NCI-H1092 treated with DMSO at 0.1 percent for 48 hours (cell line): ENCODE data around the gene CD109.
"Not testable (repeated sequence)": the region's sequence is repeated elsewhere in the genome, so short reads cannot be mapped to it uniquely, and the experiment has no call there.

Source experiments
- DNase-seq: peaks from one replicate; lab custom pipeline; 2025; lab: John Stamatoyannopoulos, UW

CD109 gene

GRCh38 chr6:73688351-73688750, 7.7 kb upstream of the CD109 start:
- DNase-seq, result no peak

- DNase-seq, result no peak
Observed at GRCh38 chr6:73690056-73690455, 5.9 kb upstream of the CD109 start.

- no peak for DNase-seq
Observed at GRCh38 chr6:73691512-73691911, 4.5 kb upstream of the CD109 start.

- DNase-seq, result no peak
Observed at GRCh38 chr6:73694711-73695411, 1.1 kb upstream of the CD109 start.

DNA sequence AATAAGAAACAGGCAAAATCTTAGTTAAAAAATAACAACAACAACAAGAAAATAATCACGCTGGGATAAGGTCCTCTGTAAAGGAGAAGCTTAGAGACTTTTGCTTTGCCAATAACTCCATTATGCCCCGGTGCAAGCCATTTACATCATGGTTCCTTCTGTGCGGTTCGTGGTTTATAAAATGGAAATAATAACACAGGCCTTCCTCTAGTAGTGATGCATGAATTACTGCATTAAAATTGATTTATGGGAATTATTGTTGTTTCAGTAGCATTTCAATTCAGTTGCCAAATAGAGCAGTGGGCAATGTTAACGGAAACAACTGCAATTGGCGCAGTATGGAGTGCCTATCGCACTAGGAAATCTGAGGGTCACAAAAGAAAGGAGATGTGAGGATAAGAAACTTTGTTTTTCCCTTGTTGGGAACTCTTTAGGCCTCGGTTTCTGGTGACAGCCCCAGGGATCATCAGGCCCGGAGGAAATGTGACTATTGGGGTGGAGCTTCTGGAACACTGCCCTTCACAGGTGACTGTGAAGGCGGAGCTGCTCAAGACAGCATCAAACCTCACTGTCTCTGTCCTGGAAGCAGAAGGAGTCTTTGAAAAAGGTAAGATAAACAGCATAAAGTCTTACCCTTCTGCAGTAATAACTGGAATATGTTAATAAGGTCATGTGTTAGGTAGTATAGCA, 1.1 kb downstream of the CD109 start:
- no peak for DNase-seq

DNA sequence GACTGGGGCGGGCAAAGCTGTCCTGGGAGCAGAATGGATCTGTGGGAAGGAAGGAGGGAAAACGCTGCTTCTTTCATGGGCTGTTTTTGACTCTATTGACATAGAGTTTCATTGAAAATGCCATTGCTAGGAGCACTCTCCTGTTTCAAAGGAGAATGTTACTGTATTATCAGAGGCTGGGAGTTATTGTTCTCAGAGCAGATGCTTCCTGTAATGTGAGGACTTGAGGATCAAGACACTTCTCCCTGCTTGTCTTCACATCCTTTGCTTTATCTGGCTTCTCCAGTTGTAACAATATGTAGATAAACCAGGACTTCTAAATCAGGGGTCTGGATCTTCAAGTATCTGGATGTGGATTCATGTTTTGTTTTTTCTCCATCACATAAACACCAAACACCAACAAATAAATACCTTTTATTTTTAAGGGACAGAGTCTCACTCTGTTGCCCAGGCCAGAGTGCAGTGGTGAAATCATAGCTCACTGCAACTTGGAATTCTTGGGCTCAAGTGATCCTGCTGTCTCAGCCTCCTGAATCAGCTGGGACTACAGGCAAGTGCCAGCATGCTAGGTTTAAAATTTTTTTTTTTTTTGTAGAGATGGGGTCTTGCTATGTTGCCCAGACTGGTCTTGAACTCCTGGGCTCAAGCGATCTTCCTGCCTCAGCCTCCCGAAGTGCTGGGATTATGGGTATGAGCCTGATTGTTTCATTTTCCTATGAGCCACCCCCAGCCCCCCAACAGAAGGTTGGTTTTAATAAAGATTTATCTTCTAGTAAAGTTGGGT, 3.9 kb downstream of the CD109 start:
- DNase-seq, result no peak

GRCh38 chr6:73702444-73702843, 6.4 kb downstream of the CD109 start:
- DNase-seq, result no peak

DNA sequence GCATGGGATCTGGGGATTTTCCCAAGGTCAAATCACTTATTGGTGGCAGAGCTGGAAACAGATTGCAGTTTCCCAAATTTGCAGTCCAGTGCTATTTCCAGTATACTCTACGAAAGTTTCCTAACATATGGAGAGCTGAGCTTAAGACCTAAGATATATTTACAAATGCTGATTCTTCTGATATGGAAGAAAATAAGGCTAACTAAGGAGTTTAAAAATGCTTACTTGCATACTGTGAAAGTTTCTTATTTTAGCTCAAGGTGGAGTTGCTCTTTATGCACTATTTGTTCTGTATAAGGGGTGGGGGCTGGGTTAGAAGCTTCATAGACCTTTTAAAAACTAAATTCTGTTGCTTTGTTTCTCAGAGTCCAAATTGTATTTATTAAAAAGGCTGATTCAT, 7.5 kb downstream of the CD109 start:
- DNase-seq, result no peak

DNA sequence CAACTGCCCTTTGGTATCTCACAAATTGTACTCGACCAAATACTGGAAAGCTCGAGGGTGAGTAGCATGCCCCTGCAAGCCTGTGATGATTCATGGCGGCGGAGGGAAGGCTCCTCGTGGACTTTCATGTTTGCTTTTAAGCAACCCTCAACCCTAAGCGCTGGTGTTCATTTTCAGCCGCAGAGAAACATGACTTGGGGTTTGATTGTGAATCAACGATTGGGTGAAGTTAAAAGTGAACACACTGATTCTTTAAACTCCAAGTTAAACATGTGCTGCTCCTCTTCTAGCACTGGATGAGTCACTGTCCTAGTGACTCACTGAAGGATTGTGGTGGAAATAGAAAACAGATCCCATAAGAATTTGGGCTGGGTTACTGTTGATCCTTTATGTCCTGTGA, 8.3 kb downstream of the CD109 start:
- no peak for DNase-seq

DNA sequence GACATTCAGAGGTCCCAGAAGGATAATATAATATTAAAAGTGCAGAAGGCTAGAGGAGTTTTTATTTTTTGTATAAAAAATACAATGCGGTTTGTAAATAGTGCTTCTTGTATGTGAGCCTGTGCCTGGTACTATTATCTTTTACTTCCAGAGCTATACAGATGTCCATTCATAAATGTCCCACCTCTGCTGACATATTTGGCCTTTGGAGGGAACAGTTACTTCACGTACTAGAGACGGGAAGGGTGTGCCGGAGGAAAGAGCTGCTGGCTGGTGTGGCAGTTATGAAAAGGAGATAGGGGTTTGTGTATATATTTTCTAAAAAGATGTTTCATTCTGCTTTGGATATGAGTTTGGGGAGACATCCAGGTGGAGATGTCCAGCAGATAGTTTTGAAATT, 8.8 kb downstream of the CD109 start:
- DNase-seq, result no peak

DNA sequence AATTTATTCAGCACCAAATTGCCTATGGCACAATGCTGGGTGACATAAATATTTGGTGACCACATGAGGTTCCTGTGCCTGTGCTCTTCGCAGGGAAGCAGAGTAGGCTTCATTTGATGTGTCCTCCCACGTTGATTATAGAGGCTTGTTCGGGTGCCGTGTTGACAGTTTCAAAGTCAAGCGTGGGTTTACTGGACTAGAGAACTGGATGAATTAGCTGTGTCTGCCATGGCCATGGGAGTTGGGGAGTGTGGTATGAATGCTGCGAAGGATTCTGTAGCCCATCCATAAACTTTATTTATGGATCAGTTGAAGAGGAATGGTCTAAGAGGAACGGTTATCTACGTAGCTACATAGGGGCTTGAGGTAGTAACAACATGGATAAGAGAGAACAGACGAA, 11.0 kb downstream of the CD109 start:
- no peak for DNase-seq

GRCh38 chr6:73710470-73710869, 14.5 kb downstream of the CD109 start:
- no peak for DNase-seq

DNA sequence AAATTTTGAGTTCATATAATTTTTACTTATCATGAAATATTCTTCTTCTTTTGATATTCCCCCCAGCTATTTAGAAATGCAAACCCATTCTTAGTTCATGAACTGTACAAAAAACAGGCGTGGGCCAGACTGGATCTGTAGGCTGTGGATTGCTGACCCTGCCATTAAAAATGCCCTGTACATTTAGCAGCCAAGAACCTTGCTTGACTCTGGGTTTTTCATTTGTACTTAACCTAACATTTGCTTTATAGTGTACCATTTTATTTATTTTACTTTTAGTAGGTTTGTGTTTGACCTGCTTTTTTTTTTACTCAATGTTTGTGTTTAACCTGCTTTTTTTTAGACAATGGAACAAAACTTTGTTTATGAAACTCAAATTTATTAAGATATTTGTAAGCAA, 14.9 kb downstream of the CD109 start:
- DNase-seq, result no peak

GRCh38 chr6:73712535-73713173, 16.7 kb downstream of the CD109 start:
- no peak for DNase-seq

- DNase-seq, result no peak
Observed at GRCh38 chr6:73713426-73714147, 17.6 kb downstream of the CD109 start.

GRCh38 chr6:73715111-73715508, 19.1 kb downstream of the CD109 start:
- DNase-seq, result not testable (repeated sequence)

DNA sequence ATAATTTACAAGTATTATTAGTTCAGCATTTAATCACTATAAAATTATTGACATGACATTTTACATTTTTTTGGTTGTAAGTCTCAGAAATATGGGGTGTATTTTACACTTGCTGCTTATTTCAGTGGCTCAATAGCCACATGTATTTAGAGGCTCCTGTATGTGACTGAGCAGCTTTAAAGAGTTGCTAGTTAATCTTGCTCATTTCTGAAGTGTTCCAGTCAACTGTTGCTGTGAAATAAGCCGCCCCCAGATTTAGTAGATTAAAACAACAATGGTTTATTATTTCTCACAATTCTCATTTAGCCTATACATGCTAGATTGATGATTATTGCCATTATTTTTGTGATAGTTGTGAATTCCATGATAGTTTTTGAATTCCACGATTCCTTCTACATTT, 23.0 kb downstream of the CD109 start:
- DNase-seq, result no peak

GRCh38 chr6:73722318-73723060, 26.5 kb downstream of the CD109 start:
- no peak for DNase-seq

- DNase-seq, result not testable (repeated sequence)
Observed at GRCh38 chr6:73723480-73723879, 27.5 kb downstream of the CD109 start.

- DNase-seq, result no peak
Observed at GRCh38 chr6:73724389-73724788, 28.4 kb downstream of the CD109 start.

- DNase-seq, result not testable (repeated sequence)
Observed at GRCh38 chr6:73725192-73725591, 29.2 kb downstream of the CD109 start.
